ENCODE results near the gene TDRKH. TPM values are rescaled to one million over a fixed set of nuclear protein-coding genes. Genes with fewer than 3 reads are reported as not detected.

The TDRKH gene
- total RNA-seq, 4 donors from 2014 or later: 3.2 to 4.9 (median 4.1) TPM

DNA sequence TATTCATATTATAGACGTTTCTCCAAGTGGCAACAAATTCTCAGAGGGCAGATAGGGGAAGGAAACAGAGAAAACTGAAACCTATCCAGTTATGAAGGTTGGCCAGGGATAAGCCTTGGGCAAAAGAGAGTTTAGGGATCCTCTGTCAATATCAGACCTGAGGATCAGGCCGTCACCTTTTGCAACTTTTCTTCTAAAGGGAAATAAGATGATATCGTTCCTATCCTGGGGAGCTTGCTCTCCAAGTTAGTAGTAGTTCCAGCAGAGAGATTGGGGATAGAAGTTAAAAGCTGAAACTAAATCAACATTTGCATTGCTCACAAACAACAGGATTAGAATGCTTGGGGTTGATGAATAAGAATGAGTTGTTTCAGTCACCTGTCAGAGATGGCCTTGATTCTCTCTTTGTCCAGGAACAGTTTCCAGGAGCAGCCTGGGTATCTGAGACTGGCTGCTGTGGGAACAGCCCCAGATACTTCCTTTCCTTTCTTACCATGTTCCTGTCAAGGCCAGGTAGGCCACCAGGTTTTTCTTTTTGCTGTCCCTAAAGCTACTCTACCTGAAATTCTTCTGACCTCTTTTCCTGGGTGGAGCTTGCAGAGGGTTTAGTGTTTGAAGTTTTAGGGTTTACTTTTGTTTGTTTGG lies 66.5 kb downstream of the TDRKH start:
- ATAC-seq (ENCODE audit: low FRiP score) (no peak), DNase-seq (ENCODE audit: low spot score) (no peak)
- TF ChIP-seq CTCF (IDR thresholded peaks at IDR 0.05): no peak

Small RNA genes within 50 kb of the gene (small RNA-seq; reads per million reads assigned to genes)
- not detected for gene RNU6-662P

Other genes with a start within 250 kb of the TDRKH start
- gene SNX27, start 178.4 kb downstream of the TDRKH start, total RNA-seq: 10 to 100 TPM; 21.3 to 41.9 (median 33.6) TPM
- not detected for gene CELF3, start 73.7 kb downstream of the TDRKH start, total RNA-seq
- gene RIIAD1, start 69.0 kb downstream of the TDRKH start, total RNA-seq: not detected
- 10 to 100 TPM; 38.8 to 53.4 (median 46.8) TPM for gene MRPL9, start 27.0 kb downstream of the TDRKH start, total RNA-seq
- under 1 TPM in 1 of 4 donors, not detected in 3; 0.19 TPM for gene LINGO4, start 14.9 kb upstream of the TDRKH start, total RNA-seq
- 10 to 100 TPM in 1 of 4 donors, 1 to 10 TPM in 2, not detected in 1; 2.0 to 16.0 (median 5.8) TPM for gene RORC, start 41.3 kb upstream of the TDRKH start, total RNA-seq
- gene C2CD4D, start 49.3 kb upstream of the TDRKH start, total RNA-seq: 1 to 10 TPM in 1 of 4 donors, not detected in 3; 1.9 TPM
- not detected for gene THEM5, start 63.2 kb upstream of the TDRKH start, total RNA-seq
- 10 to 100 TPM; 17.3 to 29.3 (median 21.8) TPM for gene THEM4, start 119.0 kb upstream of the TDRKH start, total RNA-seq
- 100 to 1,000 TPM; 127 to 351 (median 161) TPM for gene S100A10, start 203.4 kb upstream of the TDRKH start, total RNA-seq
- gene S100A11, start 246.5 kb upstream of the TDRKH start, total RNA-seq: 100 to 1,000 TPM; 211 to 389 (median 295) TPM